ENCODE data around the gene ZNF221.

DNA sequence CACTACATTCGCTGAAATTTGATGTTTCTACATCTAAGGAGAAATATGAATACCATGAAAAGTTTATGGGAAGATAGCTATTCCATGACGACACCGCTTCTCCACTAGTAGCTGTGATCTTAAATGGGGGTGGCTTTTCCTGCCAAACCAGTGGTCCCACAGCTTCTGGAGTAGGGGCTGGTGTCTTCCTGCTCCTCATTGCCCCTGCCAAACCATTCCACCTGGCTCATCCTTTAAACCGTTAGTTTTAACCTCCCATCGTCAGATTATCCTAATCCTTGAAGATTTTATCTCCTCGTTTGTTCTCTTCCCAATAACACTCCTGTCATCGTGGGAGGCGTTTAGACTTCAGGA is 51.2 kb downstream of the ZNF221 start:
- TF ChIP-seq HDAC2 (IDR thresholded peaks at IDR 0.05) (no peak), MAZ (IDR thresholded peaks at IDR 0.05; ENCODE audit: borderline replicate concordance, low read depth, low read length) (no peak), RFX5 (IDR thresholded peaks at IDR 0.05) (0 out of 2 replicates have a peak, but pooled peaks have one; percentile 10), SMC3 (IDR thresholded peaks at IDR 0.05) (no peak), EP300 (IDR thresholded peaks at IDR 0.05) (no peak), CHD2 (IDR thresholded peaks at IDR 0.05; ENCODE audit: low read length, partially characterized antibody) (no peak), CHD4 (IDR thresholded peaks at IDR 0.05; ENCODE audit: borderline replicate concordance) (no peak)
- TF ChIP-seq, protein P1, sequence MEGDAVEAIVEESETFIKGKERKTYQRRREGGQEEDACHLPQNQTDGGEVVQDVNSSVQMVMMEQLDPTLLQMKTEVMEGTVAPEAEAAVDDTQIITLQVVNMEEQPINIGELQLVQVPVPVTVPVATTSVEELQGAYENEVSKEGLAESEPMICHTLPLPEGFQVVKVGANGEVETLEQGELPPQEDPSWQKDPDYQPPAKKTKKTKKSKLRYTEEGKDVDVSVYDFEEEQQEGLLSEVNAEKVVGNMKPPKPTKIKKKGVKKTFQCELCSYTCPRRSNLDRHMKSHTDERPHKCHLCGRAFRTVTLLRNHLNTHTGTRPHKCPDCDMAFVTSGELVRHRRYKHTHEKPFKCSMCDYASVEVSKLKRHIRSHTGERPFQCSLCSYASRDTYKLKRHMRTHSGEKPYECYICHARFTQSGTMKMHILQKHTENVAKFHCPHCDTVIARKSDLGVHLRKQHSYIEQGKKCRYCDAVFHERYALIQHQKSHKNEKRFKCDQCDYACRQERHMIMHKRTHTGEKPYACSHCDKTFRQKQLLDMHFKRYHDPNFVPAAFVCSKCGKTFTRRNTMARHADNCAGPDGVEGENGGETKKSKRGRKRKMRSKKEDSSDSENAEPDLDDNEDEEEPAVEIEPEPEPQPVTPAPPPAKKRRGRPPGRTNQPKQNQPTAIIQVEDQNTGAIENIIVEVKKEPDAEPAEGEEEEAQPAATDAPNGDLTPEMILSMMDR (IDR thresholded peaks at IDR 0.05), result no peak
- TF ChIP-seq, protein P2, sequence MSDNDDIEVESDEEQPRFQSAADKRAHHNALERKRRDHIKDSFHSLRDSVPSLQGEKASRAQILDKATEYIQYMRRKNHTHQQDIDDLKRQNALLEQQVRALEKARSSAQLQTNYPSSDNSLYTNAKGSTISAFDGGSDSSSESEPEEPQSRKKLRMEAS (IDR thresholded peaks at IDR 0.05), result no peak

All from A549 (cell line).